Peyer's patch (tissue), 4 donors: ENCODE results near the gene CIZ1.

Experiments
- CTCF ChIP-seq, 6 experiments: fragments of 450-650 bp in 4 of 6; fragments of 200-600 bp in 2 of 6; sonication (generic) in 1 of 6; IDR thresholded peaks; one replicate each; pipeline ENCODE4 v1.5.1; 2017 to 2019; ENCODE audit warnings: antibody characterized with exemption in 6 of 6, mild to moderate bottlenecking in 3 of 6, moderate library complexity in 1 of 6
- POLR2A ChIP-seq, 2 donors: fragments of 450-650 bp; IDR thresholded peaks; one replicate each; pipeline ENCODE4 v1.5.1; 2017; ENCODE audit warnings: antibody characterized with exemption in 2 of 2, mild to moderate bottlenecking in 2 of 2, moderate library complexity in 2 of 2

- no peak for TF ChIP-seq CTCF (IDR thresholded peaks at IDR 0.05)
- TF ChIP-seq POLR2A (IDR thresholded peaks at IDR 0.05): no peak
These were observed 42.2 kb downstream of the CIZ1 start, which contains the start of gene LCN2 for GRCh38 chr9:128149001-128149701.
